Heart left ventricle (tissue), 16 donors: ENCODE data around the gene RELL1. TPM values are rescaled to one million over a fixed set of nuclear protein-coding genes. Genes with fewer than 3 reads are reported as not detected.

Experiments used
- ATAC-seq, 4 donors: fragments of 200-7000 bp; cut with Tn5 transposase; one replicate each; pipeline ENCODE4 v1.9.1; 2020 to 2022; ENCODE audit warnings: moderate library complexity in 4 of 4, mild to moderate bottlenecking in 3 of 4, moderate number of reproducible peaks in 1 of 4
- DNase-seq, 5 donors: peaks; one replicate each; pipeline ENCODE4 v3.0.0-alpha.2; 2020
- H3K27ac ChIP-seq, 12 donors: fragments of 200-600 bp; sonication (generic) in 4 of 12; one replicate each; pipeline versions ENCODE4 v1.5.0 to v1.8.0; 2016 to 2022; ENCODE audit warnings: mild to moderate bottlenecking in 2 of 12
- H3K27me3 ChIP-seq, 9 donors: fragments of 200-600 bp; sonication (generic) in 2 of 9; one replicate each; pipeline versions ENCODE4 v1.5.1 to v1.8.0; 2016 to 2022; ENCODE audit warnings: mild to moderate bottlenecking in 3 of 9
- H3K36me3 ChIP-seq, 9 donors: fragments of 200-600 bp; sonication (generic) in 2 of 9; one replicate each; pipeline versions ENCODE4 v1.5.0 to v1.8.0; 2018 to 2022; ENCODE audit warnings: mild to moderate bottlenecking in 2 of 9
- H3K4me1 ChIP-seq, 12 donors: fragments of 200-600 bp; sonication (generic) in 4 of 12; one replicate each; pipeline versions ENCODE4 v1.5.0 to v1.8.0; 2016 to 2022; ENCODE audit warnings: mild to moderate bottlenecking in 3 of 12
- H3K4me3 ChIP-seq, 12 donors: fragments of 200-600 bp; sonication (generic) in 4 of 12; one replicate each; pipeline versions ENCODE4 v1.5.0 to v1.8.0; 2017 to 2022; ENCODE audit warnings: mild to moderate bottlenecking in 9 of 12, moderate library complexity in 4 of 12
- H3K9me3 ChIP-seq, 12 donors: fragments of 200-600 bp; sonication (generic) in 4 of 12; one replicate each; pipeline versions ENCODE4 v1.5.0 to v1.8.0; 2016 to 2022; ENCODE audit warnings: mild to moderate bottlenecking in 1 of 12
- CTCF ChIP-seq, 12 donors: fragments of 200-600 bp; sonication (generic) in 4 of 12; IDR thresholded peaks; one replicate each; pipeline versions ENCODE4 v1.5.0 to v1.8.0; 2018 to 2022; ENCODE audit warnings: antibody characterized with exemption in 12 of 12, mild to moderate bottlenecking in 5 of 12
- POLR2A ChIP-seq, 2 donors: fragments of 450-650 bp; IDR thresholded peaks; one replicate each; pipeline ENCODE4 v1.6.1; 2017; ENCODE audit warnings: antibody characterized with exemption in 2 of 2, mild to moderate bottlenecking in 2 of 2, moderate library complexity in 2 of 2
- WGBS, 4 donors: extraction: QIAGEN DNeasy Blood & Tissue Kit in 2 of 4; methylation state at CpG; one replicate each; pipeline versions ENCODE4 v1.1.5 to v1.1.7; 2013 to 2018; 5-methylcytosine and 5-hydroxymethylcytosine counted together
- intact Hi-C, 10 donors: fragments of 100-400 bp; cut with DNase I; formaldehyde crosslinking; loops; one replicate each; pipeline versions ENCODE4 v1.11.1 to v1.14.2; 2022
- polyA plus RNA-seq, 2 donors: library from polyadenylated mRNA; stranded (reverse); fragments of 200-250 nt; gene quantifications; one replicate each; pipeline ENCODE4 v1.2.3, GENCODE V29; 2013
- total RNA-seq, 9 donors: library from RNA; depleted of rRNA in 2 of 9; stranded (reverse); fragments of >200 nt in 2 of 9; fragmentation: NEBNext Ultra II Directional in 3 of 9; extraction: Animal tissue kit (Norgen Biotek cat#: 25700) in 3 of 9; gene quantifications; one replicate each; pipeline versions ENCODE4 v1.1.0 to v1.2.4, GENCODE V29; 2016 to 2023
- donor health status: ischemic (EF 13 %, LVEDD 7.1; RV severe dilation, severe dysfunction).
- donor health status: healthy with polysubstance abuse.
- donor health status: DM: no; HTN: yes; CAD: no.
- donor health status: DM: no; HTN: no; CAD: no.
- donor health status: ischemic (EF 25% LVEDD 6.9; RV normal size, moderate dysfunction).
- donor health status: ischemic (EF 25% LVEDD 5.7; RV mildly dilated, moderate dysfunction).
- donor health status: healthy.
- donor health status: DM: yes; HTN: yes; CAD: no.
- donor health status: ischemic (EF 35%, LVEDD 5.7; RV mildly dilated, moderate dysfunction).
- donor health status: nonischemic (EF 11% LVEDD 7.7; RV severe dilation, severe dysfunction).
- donor health status: DM: yes; HTN: yes; CAD: no.
- donor health status: PGD.
- donor health status: ischemic (EF 29% LVEDD 5.4; RV normal size, mild dysfunction).
- donor health status: nonischemic (EF 23%, LVEDD 6.1; RV moderate dilation, normal function).

The RELL1 gene
- total and polyA plus RNA-seq, 11 donors: 2.0 to 40.2 (median 25.2) TPM

GRCh38 chr4:37706032-37706431, 19.9 kb upstream of the RELL1 start:
- Histone ChIP-seq H3K4me3 (no peak overlapping the region), H3K27me3 (no peaks in the 10 kb centered on the region), H3K27ac (no peak overlapping the region), H3K9me3 (no peaks in the 10 kb centered on the region), H3K36me3 (no peaks in the 10 kb centered on the region), H3K4me1 (no peaks in the 10 kb centered on the region)
- TF ChIP-seq CTCF (IDR thresholded peaks at IDR 0.05): no peak
- TF ChIP-seq POLR2A (IDR thresholded peaks at IDR 0.05): no peak
- ATAC-seq (no peak), DNase-seq (no peak)
- intact Hi-C loops: no loop called here
- WGBS, 4 donors: 91 to 97% (median 95%) methylated on average over 3 of the region's 3 CpGs

DNA sequence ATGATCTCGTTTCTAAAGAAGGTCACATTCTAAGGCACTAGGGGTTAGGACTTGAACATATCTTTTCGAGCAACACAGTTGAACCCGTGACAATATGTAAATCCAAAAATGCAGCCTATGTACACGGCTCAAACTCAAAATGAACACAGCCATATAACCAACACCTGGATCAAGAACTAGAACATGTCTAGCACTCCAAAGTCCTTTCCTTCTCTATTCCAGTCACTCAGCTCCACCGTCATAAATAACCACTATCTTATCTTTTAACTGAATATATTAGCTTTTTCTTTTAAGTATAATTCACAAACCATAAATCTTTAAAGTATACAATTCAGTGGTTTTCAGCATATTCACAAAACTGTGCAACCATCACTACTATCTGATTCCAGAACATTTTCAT, 19.4 kb upstream of the RELL1 start:
- no peak for ATAC-seq
- WGBS, 4 donors: 71 to 90% (median 87%) methylated on average over 5 of the region's 5 CpGs

GRCh38 chr4:37699868-37700481, 13.8 kb upstream of the RELL1 start:
- H3K4me1 ChIP-seq: no peaks in the 10 kb centered on the region
- H3K4me3 ChIP-seq: no peak overlapping the region
- H3K36me3 ChIP-seq: no peaks in the 10 kb centered on the region
- intact Hi-C loops: loop anchor here in 1 of 10 donors (10.0 kb wide), 1 partner anchor 95 kb away; no protein-coding TSS in a partner anchor
- no peaks in the 10 kb centered on the region for H3K27me3 ChIP-seq
- ATAC-seq (no peak), DNase-seq (no peak)
- WGBS, 4 donors: 71 to 78% (median 74%) methylated on average over 5 of the region's 5 CpGs
- TF ChIP-seq CTCF (IDR thresholded peaks at IDR 0.05): no peak
- TF ChIP-seq POLR2A (IDR thresholded peaks at IDR 0.05): no peak
- no peak overlapping the region for H3K27ac ChIP-seq
- no peaks in the 10 kb centered on the region for H3K9me3 ChIP-seq

More for the DNA sequence above, 19.4 kb upstream of the RELL1 start:
- no peaks in the 10 kb centered on the region for H3K36me3 ChIP-seq
- no peaks in the 10 kb centered on the region for H3K9me3 ChIP-seq
- no peak for DNase-seq
- no peak overlapping the region for H3K4me3 ChIP-seq
- H3K4me1 ChIP-seq: no peaks in the 10 kb centered on the region
- no peak overlapping the region for H3K27ac ChIP-seq
- intact Hi-C loops: no loop called here
- no peaks in the 10 kb centered on the region for H3K27me3 ChIP-seq
- TF ChIP-seq CTCF (IDR thresholded peaks at IDR 0.05): no peak
- TF ChIP-seq POLR2A (IDR thresholded peaks at IDR 0.05): no peak

GRCh38 chr4:37697566-37697965, 11.4 kb upstream of the RELL1 start:
- Histone ChIP-seq H3K4me3 (no peak overlapping the region), H3K36me3 (no peaks in the 10 kb centered on the region), H3K4me1 (no peaks in the 10 kb centered on the region), H3K27me3 (no peaks in the 10 kb centered on the region), H3K27ac (no peak overlapping the region), H3K9me3 (peaks cover 0 to 8% (median 0%) of the 10 kb centered on the region in 12 donors)
- WGBS, 4 donors: 96 to 99% (median 97%) methylated on average over 3 of the region's 3 CpGs
- ATAC-seq (no peak), DNase-seq (no peak)
- intact Hi-C loops: loop anchor here in 1 of 10 donors (10.0 kb wide), 1 partner anchor 97 kb away; no protein-coding TSS in a partner anchor
- TF ChIP-seq CTCF (IDR thresholded peaks at IDR 0.05) (no peak), POLR2A (IDR thresholded peaks at IDR 0.05) (no peak)
